ENCODE data around the gene ARID1A. TPM values are rescaled to one million over a fixed set of nuclear protein-coding genes. Genes with fewer than 3 reads are reported as not detected.

Gene ARID1A
- total and polyA plus RNA-seq, 9 of the 15 experiments (the other 6 are each of a cell fraction or from before 2014, with no cell fraction given): 8.3 to 88.3 (median 22.5) TPM

DNA sequence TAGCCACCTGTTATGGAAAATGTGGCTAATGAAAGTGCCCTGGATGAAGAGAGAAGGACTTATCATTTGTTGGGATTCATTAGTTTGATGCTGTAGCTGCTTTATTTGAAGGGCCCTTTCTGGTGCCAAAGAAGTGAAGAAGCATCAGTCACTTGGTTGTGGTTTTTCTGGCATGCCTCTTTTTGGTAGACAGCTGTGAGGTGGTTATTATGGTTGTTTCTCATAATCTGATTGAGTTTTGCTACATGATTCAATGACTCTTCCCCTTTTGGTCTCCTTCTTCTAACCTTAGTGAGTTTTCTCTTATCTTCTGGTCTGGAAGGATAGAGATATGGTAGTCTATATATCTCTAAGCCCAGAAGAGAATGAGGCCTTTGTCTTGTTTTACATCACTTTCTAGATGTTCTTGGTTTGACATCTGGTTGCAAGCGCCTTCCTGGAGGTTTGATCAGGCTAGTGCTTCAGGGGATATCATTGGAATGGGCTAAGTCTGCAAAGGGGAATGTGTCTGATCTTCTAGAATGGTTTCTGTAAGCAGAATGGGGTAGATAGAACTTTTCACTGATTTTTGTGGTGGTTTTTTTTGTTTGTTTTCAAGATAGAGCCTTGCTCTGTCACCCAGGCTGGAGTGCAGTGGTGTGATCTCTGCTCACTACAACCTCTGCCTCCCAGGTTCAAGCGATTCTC, 26.0 kb downstream of the ARID1A start (continued):
- TF ChIP-seq, protein P1, sequence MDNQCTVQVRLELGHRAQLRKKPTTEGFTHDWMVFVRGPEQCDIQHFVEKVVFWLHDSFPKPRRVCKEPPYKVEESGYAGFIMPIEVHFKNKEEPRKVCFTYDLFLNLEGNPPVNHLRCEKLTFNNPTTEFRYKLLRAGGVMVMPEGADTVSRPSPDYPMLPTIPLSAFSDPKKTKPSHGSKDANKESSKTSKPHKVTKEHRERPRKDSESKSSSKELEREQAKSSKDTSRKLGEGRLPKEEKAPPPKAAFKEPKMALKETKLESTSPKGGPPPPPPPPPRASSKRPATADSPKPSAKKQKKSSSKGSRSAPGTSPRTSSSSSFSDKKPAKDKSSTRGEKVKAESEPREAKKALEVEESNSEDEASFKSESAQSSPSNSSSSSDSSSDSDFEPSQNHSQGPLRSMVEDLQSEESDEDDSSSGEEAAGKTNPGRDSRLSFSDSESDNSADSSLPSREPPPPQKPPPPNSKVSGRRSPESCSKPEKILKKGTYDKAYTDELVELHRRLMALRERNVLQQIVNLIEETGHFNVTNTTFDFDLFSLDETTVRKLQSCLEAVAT (IDR thresholded peaks at IDR 0.05): peak in 1 of 2 experiments; percentile 85; a peak in 2 of 4 replicates
- TF ChIP-seq DMBX1 (CRISPR knock-in tag; IDR thresholded peaks at IDR 0.05; ENCODE audit: borderline replicate concordance): no peak
- no peak; the same call in 1 of the 2 replicates for TF ChIP-seq KAT7 (CRISPR knock-in tag; IDR thresholded peaks at IDR 0.05; ENCODE audit: borderline replicate concordance)
- TF ChIP-seq TFAM (CRISPR knock-in tag; conservative IDR thresholded peaks at IDR 0.05): no peak
- TF ChIP-seq, protein P2, sequence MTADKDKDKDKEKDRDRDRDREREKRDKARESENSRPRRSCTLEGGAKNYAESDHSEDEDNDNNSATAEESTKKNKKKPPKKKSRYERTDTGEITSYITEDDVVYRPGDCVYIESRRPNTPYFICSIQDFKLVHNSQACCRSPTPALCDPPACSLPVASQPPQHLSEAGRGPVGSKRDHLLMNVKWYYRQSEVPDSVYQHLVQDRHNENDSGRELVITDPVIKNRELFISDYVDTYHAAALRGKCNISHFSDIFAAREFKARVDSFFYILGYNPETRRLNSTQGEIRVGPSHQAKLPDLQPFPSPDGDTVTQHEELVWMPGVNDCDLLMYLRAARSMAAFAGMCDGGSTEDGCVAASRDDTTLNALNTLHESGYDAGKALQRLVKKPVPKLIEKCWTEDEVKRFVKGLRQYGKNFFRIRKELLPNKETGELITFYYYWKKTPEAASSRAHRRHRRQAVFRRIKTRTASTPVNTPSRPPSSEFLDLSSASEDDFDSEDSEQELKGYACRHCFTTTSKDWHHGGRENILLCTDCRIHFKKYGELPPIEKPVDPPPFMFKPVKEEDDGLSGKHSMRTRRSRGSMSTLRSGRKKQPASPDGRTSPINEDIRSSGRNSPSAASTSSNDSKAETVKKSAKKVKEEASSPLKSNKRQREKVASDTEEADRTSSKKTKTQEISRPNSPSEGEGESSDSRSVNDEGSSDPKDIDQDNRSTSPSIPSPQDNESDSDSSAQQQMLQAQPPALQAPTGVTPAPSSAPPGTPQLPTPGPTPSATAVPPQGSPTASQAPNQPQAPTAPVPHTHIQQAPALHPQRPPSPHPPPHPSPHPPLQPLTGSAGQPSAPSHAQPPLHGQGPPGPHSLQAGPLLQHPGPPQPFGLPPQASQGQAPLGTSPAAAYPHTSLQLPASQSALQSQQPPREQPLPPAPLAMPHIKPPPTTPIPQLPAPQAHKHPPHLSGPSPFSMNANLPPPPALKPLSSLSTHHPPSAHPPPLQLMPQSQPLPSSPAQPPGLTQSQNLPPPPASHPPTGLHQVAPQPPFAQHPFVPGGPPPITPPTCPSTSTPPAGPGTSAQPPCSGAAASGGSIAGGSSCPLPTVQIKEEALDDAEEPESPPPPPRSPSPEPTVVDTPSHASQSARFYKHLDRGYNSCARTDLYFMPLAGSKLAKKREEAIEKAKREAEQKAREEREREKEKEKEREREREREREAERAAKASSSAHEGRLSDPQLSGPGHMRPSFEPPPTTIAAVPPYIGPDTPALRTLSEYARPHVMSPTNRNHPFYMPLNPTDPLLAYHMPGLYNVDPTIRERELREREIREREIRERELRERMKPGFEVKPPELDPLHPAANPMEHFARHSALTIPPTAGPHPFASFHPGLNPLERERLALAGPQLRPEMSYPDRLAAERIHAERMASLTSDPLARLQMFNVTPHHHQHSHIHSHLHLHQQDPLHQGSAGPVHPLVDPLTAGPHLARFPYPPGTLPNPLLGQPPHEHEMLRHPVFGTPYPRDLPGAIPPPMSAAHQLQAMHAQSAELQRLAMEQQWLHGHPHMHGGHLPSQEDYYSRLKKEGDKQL (CRISPR knock-in tag; IDR thresholded peaks at IDR 0.05; ENCODE audit: borderline replicate concordance): no peak
- TF ChIP-seq LARP7 (IDR thresholded peaks at IDR 0.05): no peak
- TF ChIP-seq CHD2 (IDR thresholded peaks at IDR 0.05; ENCODE audit: low read depth, low read length): no peak
- TF ChIP-seq HNRNPH1 (optimal IDR thresholded peaks at IDR 0.05; ENCODE audit: low read depth, low read length): no peak
- TF ChIP-seq ELF4 (CRISPR knock-in tag; IDR thresholded peaks at IDR 0.05): 0 out of 2 replicates have a peak, but pooled peaks have one; percentile 62
- no peak for TF ChIP-seq RBM17 (IDR thresholded peaks at IDR 0.05; ENCODE audit: borderline replicate concordance, low read depth, low read length)
- no peak for TF ChIP-seq U2AF2 (optimal IDR thresholded peaks at IDR 0.05; ENCODE audit: low read depth, low read length)
- peak; percentile 93 for TF ChIP-seq CBFA2T2 (conservative IDR thresholded peaks at IDR 0.05)
- TF ChIP-seq, protein P3, sequence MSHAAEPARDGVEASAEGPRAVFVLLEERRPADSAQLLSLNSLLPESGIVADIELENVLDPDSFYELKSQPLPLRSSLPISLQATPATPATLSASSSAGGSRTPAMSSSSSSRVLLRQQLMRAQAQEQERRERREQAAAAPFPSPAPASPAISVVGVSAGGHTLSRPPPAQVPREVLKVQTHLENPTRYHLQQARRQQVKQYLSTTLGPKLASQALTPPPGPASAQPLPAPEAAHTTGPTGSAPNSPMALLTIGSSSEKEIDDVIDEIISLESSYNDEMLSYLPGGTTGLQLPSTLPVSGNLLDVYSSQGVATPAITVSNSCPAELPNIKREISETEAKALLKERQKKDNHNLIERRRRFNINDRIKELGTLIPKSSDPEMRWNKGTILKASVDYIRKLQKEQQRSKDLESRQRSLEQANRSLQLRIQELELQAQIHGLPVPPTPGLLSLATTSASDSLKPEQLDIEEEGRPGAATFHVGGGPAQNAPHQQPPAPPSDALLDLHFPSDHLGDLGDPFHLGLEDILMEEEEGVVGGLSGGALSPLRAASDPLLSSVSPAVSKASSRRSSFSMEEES (CRISPR knock-in tag; IDR thresholded peaks at IDR 0.05): no peak
- TF ChIP-seq, protein P4, sequence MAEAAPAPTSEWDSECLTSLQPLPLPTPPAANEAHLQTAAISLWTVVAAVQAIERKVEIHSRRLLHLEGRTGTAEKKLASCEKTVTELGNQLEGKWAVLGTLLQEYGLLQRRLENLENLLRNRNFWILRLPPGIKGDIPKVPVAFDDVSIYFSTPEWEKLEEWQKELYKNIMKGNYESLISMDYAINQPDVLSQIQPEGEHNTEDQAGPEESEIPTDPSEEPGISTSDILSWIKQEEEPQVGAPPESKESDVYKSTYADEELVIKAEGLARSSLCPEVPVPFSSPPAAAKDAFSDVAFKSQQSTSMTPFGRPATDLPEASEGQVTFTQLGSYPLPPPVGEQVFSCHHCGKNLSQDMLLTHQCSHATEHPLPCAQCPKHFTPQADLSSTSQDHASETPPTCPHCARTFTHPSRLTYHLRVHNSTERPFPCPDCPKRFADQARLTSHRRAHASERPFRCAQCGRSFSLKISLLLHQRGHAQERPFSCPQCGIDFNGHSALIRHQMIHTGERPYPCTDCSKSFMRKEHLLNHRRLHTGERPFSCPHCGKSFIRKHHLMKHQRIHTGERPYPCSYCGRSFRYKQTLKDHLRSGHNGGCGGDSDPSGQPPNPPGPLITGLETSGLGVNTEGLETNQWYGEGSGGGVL (CRISPR knock-in tag; IDR thresholded peaks at IDR 0.05): no peak
- no peak for TF ChIP-seq ZNF444 (CRISPR knock-in tag; IDR thresholded peaks at IDR 0.05)
- TF ChIP-seq ZFP30 (CRISPR knock-in tag; IDR thresholded peaks at IDR 0.05; ENCODE audit: borderline replicate concordance): no peak
- peak; percentile 91 for TF ChIP-seq CTBP1 (IDR thresholded peaks at IDR 0.05; ENCODE audit: borderline replicate concordance)
- TF ChIP-seq ZNF57 (CRISPR knock-in tag; IDR thresholded peaks at IDR 0.05): no peak

All from K562 (cell line).